ENCODE data around the gene AASS. TPM values are rescaled to one million over a fixed set of nuclear protein-coding genes. Genes with fewer than 3 reads are reported as not detected.

AASS gene
- total RNA-seq, 6 experiments from 2014 or later = 8.1 to 10.2 (median 8.9) TPM

DNA sequence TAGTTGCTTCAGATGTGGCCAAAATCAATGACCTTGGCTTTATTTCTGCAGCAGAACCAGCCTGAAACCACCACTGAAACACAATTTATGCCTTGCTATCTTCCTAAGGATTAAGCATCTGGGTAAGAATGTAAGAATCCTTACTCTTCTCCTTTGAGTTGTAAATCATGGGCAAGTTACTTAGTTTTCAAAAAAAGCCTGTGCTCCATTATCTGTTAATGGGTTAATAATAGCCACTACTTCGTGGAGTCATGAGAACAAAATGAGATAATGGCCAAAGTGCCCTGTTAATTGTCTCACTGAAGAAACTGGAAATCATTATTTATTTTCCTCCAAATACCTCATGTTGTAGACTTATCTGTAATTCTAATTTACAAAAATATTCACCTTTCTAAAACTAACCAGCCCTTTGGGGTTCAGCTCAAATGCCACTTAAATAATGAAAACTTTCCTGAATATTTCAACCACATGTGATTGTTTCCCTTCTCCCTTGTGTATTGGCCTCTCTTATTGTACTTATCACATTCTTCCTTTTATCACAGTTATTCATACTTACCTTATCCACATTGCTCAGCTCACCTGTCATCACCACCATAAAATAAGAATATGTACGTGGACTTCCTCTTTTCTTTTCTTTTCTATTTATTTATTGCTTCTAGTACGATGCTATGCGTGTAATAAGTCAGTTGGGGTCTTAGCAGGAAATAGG lies 2.0 kb upstream of the AASS start:
- DNase-seq = no peak
- Mint-ChIP-seq H3K9me3 (no peaks in the 10 kb centered on the region), H3K4me3 (no peak overlapping the region), H3K4me1 (ENCODE audit: low read depth) (peaks cover 33% of the 10 kb centered on the region), H3K36me3 (ENCODE audit: low read depth) (no peaks in the 10 kb centered on the region), H3K27me3 (ENCODE audit: insufficient read depth) (peaks cover 4% of the 10 kb centered on the region), H3K27ac (no peak overlapping the region)
- TF ChIP-seq, protein P1, sequence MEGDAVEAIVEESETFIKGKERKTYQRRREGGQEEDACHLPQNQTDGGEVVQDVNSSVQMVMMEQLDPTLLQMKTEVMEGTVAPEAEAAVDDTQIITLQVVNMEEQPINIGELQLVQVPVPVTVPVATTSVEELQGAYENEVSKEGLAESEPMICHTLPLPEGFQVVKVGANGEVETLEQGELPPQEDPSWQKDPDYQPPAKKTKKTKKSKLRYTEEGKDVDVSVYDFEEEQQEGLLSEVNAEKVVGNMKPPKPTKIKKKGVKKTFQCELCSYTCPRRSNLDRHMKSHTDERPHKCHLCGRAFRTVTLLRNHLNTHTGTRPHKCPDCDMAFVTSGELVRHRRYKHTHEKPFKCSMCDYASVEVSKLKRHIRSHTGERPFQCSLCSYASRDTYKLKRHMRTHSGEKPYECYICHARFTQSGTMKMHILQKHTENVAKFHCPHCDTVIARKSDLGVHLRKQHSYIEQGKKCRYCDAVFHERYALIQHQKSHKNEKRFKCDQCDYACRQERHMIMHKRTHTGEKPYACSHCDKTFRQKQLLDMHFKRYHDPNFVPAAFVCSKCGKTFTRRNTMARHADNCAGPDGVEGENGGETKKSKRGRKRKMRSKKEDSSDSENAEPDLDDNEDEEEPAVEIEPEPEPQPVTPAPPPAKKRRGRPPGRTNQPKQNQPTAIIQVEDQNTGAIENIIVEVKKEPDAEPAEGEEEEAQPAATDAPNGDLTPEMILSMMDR (IDR thresholded peaks at IDR 0.05) = no peak

DNA sequence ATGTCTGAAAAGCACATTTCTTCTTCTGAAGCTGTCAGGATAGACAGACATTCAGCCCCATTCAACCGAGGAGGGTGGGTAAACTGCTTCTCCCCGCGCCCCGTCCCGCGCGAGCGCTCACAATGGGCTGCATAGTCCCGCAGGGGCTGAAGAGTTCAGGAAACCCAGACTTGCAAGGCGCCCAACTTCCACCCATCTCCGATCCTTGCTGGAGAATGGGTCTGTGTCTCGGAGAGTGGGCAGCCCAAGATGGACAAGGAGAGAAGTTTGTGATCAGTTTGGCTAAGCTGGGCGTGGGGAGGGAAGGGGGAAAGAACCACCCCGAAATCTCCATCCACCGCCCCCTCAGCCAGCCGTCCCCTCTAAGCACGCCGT lies 686 bp downstream of the AASS start:
- DNase-seq = no peak
- Mint-ChIP-seq H3K36me3 (ENCODE audit: low read depth) (no peaks in the 10 kb centered on the region), H3K9me3 (no peaks in the 10 kb centered on the region), H3K4me3 (peak overlapping the region; percentile 92), H3K27ac (peak overlapping the region; percentile 95), H3K4me1 (ENCODE audit: low read depth) (peaks cover 39% of the 10 kb centered on the region), H3K27me3 (ENCODE audit: insufficient read depth) (peaks cover 4% of the 10 kb centered on the region)
- TF ChIP-seq, protein P1 (IDR thresholded peaks at IDR 0.05) = no peak

DNA sequence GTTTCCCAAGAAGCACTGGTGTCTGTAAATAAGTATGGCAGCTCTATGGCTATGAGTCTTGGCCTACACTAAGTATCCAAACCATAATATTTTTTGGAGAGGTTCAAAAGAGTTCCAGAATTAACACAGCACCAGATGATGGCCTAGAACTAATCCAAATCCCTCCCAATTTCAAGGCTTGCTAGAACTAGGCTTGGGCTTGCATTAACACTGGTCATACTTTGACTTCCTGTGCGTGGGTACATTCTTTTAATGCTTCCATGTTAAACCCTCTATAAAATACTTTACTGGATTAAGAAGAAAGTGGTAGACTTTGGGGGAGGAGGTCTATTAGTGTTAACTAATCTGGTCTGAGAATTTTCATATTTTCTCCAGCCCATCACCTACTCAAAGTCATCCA lies 3.1 kb downstream of the AASS start:
- Mint-ChIP-seq H3K27ac (no peak overlapping the region), H3K36me3 (ENCODE audit: low read depth) (no peaks in the 10 kb centered on the region), H3K27me3 (ENCODE audit: insufficient read depth) (peaks cover 4% of the 10 kb centered on the region), H3K4me3 (no peak overlapping the region), H3K4me1 (ENCODE audit: low read depth) (peaks cover 64% of the 10 kb centered on the region), H3K9me3 (no peaks in the 10 kb centered on the region)
- DNase-seq = no peak
- TF ChIP-seq, protein P1 (IDR thresholded peaks at IDR 0.05) = no peak

DNA sequence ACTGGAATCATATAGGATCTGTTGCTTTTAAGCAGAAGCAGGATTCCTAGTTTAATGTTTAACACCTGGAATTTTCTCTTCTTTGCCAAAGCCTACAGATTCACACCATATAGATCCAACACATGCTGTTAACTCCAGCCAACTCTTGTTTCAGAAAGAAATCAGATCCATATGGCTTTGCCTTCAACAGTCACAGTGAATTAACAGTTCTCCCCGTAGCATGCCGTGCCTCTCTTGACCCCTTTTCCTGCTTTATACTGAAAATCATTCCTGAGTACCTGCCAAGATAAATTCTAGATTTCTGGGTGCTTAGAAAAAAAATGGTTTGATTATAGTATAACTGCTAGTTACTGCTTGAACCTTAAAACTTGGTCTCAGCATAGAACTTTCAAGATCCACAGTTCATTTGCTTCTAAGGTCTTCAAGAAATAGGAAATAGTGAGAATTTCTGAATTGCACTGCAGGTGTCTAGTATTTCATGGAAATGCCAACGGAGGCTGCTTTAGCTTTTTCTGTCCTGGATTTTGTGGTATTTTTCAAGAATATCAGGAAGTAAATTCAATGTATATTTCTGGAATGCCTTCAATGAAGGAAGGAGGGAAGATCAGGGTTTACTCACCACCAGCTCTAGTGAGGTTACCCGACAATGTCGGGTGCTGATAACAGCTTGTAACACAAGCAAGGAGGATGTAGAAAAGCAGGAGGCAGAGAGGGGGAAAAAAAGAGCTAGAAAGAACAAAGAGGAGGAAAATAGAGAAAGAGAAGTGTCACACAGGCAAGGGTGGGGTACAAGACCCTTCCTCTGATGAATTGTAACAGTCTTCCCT lies 6.6 kb downstream of the AASS start:
- Mint-ChIP-seq H3K9me3 (no peaks in the 10 kb centered on the region), H3K27me3 (ENCODE audit: insufficient read depth) (no peaks in the 10 kb centered on the region), H3K4me1 (ENCODE audit: low read depth) (peaks cover 56% of the 10 kb centered on the region), H3K4me3 (peak overlapping the region; percentile 88), H3K36me3 (ENCODE audit: low read depth) (no peaks in the 10 kb centered on the region), H3K27ac (peak overlapping the region; percentile 65)
- DNase-seq = no peak
- TF ChIP-seq, protein P1 (IDR thresholded peaks at IDR 0.05) = no peak

DNA sequence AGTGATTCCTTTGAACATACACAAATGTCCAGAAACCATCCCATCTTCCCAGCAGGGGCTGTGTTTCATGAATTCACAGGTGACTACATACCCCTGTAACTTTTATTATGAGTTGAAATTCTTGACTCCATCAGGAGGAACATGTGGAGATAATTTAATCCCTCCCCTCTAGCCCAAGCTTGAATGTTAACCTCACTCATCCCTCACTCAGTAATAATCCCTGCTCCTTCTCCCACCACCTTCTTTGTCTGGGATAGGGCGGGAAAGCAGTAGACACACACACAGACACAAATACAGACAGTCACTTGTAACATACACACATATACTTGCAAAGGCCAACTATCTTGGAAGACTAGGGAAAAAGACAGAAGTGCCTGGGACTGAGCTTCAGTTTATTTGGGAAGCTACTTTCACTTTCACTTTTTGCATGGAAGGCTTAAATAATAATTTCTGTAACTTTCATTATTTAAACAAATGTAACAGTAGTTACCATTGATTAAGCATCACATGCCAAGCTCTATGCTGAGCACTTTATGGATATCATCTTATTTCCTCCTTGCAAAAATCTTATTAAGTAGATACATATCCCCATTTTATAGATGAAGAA lies 7.3 kb downstream of the AASS start:
- no peak for DNase-seq
- Mint-ChIP-seq H3K27me3 (ENCODE audit: insufficient read depth) (no peaks in the 10 kb centered on the region), H3K4me1 (ENCODE audit: low read depth) (peaks cover 56% of the 10 kb centered on the region), H3K27ac (peak overlapping the region; percentile 77), H3K4me3 (peak overlapping the region; percentile 88), H3K9me3 (no peaks in the 10 kb centered on the region), H3K36me3 (ENCODE audit: low read depth) (no peaks in the 10 kb centered on the region)
- TF ChIP-seq, protein P1 (IDR thresholded peaks at IDR 0.05) = no peak
